HG02981 (cell line): ENCODE data around the gene ZBTB7B.
"Not testable (repeated sequence)": the region's sequence is repeated elsewhere in the genome, so short reads cannot be mapped to it uniquely, and the experiment has no call there.

Experiments used
- ATAC-seq: cut with Tn5 transposase; IDR thresholded peaks from one replicate; pipeline ENCODE4 v1.9.1; 2021; ENCODE audit warnings: mild to moderate bottlenecking, moderate library complexity; ENCODE audit not compliant: unreplicated experiment

The ZBTB7B gene

DNA sequence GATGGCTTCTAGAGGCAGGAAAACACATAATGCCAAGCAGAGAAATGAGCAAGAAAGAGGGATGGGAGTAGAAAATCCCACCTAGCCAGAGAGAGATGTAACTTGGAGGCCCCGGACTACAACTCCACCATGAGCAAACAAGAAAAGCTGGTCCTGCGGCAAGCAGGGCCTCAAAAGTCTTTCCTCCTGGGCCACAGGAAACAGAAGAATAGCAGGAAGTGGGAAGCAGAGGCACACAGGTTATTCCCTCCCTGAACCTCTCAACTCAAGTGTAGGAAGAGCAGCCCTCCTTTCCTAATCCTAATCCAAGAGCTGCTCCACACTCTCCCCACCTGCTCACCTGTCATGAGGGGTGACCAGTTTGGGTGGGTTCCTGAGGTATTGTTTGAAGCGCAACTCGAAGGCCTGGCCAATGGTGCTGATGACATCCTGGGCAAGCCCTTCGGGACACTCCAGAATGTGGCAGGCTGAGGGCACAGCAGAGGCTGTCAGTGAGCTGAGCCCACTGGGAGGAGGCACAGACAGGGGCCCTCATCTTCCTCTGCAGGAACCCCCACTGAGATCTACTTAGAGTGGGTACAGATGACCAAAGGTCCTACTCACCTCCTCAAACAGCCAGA, 35.2 kb upstream of the ZBTB7B start:
- no peak for ATAC-seq

DNA sequence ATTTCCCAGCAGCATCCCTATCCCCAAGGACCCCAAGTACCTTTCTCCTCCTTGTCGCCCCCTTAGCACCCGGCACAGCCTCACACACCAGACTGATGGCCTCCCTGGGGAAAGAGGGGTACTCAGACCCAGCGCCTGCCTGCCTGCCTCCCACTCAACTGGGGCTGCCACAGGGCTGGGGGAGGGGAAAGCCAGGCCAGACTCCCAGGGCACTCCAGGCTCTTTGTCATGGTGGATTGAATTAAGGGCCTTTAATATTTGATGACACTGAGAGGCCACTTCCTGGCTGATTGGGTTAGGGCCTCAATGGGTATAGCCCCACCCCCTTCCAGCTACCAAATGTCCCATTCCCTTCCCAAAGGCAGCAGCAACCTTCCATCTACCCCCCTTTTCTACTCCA, 33.9 kb upstream of the ZBTB7B start:
- ATAC-seq = no peak

DNA sequence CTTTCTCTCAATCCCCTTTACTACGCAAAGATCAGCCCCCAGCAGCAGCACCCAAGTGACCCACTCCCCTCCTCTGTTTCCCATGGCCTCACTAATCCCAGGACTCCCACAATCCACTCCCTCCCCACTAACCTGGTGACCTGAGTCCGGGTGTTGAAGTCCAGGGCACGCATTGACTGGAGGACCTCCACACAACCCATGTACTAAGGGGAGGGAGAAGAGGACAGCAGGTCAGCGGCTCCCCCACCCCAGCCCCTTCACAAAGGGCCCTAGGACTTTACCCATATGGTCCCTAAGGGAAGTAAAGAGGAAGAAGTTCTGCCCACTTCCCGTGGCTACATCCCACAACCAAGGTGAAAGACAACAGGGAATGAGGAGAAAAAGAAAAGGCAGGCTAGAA, 33.4 kb upstream of the ZBTB7B start:
- ATAC-seq = no peak

DNA sequence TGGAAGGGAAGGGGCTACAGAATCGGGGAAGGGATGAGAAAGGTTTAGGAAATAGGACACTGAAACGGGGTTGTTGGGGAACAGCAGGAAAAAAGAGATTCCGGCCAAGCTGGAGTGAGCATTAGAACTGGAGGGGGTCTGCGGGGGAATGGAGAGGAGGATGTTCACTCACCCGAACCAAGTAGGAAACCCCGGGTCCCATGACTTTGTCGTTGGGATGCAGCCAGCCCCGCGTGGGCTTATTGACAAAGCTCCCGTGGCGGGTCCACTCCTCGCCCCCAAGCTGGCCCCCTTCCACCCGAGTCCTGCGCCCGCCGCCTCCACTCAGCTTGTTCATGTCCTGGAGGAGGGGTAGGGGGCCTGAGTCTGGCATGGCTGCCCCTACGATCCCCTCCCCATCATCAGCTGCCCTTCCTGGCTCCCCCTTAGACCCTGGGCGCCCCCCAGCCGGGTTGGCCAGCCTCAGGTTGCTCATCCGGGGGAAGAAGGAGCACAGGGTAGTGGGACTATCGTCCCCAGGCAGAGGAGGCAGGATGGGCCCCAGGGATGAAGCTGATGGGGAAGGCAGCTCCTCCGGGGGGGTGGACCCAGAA, 32.6 kb upstream of the ZBTB7B start:
- ATAC-seq = no peak

DNA sequence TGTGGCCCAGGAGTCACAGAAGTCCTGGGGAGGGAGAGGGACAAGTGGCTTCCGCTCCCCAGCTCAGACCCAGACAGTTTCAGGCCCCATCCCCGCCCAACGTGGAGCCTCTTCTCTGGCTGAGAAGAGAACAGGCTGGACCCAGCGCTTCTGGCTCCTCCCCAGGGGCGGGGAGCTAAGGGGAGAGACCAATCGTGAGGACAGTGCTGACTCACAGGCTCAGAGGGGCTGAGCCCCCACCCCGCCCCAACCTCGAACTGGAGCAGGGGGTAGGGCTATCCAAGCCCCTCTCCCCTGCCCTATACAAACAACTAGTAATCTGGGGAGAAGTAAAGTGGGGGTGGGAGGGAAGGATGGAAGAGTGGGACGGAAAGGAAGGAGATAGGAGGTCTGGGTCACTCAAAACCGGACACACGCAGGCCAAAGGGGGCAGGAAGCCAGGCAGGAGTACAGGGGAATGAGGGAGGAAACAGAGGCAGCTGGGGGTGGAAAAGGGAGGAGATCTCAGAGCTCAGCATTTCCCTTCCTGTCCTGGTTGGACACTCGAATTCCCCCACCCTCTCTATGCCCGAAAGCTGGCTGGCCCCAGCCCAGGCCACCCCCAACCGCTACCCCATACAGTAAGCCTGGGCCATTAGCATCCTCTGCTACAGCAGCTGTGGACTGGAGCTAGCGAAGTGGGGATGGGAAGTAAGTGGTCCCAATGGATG, 31.8 kb upstream of the ZBTB7B start, which contains the start of gene SHC1:
TSS of gene SHC1 (minus strand) at position 117 of the 710 bp plus-strand sequence. CDS start 221 bp downstream, outside the sequence.
- ATAC-seq = no peak

DNA sequence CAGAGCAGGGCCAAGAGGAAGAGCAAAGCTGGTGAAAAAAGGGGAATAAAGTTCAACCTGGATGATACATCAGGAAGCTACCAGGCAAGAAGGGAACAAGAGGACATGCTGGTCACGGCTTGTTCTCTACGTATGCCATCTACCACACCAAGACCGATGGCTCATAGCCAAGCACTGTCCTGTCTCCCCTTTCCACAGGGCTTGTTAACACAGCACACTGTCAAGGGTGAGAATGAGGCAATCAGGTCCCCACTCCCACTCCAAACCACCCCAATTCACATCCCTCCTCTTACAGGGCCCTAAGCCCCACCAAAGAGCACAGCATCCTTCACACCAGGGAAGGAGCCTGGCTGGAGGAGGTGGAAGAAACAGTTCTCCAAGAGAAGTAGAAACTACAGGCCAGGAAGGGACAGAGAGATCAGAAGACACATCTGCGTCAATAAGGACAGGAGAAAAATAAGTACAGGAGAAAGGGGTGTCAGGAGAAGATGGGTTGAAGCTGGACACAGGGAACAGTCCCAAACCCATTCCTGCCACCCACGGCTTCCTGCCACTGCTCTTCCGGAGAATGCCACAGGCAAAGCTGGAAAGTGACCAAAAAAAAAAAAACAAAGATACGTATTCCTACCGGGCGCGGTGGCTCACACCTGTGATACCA, 31.1 kb upstream of the ZBTB7B start:
- no peak for ATAC-seq

DNA sequence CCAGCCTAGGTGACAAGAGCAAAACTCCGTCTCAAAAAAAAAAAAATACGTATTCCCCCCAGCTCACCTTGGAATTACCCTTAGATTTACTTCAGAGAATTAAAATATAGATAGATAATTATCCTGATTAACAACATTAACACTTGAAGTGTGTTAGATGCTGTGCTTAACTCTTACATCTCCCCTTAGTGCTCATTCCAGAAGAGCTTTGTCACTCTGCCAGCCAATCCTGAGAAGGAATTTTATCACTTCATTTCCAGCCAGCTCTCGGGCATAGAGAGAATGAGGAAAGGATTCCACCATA, 30.4 kb upstream of the ZBTB7B start:
- no peak for ATAC-seq

DNA sequence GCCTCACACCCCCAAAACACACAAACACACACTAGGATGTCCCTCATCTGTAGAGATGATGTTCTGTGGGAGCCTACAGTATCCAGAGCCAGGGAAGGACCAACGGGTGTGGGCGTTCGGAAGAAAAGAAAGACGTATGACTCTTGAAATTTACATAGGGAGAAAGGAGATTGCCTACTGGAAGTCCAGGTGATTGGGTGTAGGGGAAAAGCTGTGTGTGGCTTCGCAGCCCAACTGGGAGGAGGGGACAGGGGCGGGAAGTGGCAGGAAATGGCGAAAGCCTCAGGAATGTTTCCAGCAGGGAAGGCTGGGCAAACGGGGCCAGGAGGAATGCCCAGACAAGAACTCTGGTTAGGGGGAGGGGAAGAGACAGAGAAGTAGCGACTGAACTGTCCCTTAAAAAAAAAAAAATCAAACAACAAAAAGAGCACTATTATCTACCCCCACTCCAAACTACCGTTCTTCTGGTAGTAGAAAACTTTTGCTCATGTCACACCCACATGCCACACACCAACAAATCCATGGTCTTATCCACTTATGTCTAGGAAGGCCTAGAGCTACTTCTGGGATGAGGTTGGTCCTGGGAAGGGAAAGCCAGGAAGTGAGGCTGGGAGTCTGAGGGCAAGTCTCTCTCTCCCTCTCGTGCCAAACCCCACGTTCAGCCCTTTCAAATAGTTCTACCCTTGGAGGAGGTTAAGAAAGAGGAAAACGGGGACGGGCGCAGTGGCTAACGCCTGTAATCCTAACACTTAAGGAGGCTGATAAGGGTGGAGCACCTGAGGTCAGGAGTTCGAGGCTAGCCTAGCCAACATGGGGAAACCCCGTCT, 29.9 kb upstream of the ZBTB7B start:
- no peak for ATAC-seq

DNA sequence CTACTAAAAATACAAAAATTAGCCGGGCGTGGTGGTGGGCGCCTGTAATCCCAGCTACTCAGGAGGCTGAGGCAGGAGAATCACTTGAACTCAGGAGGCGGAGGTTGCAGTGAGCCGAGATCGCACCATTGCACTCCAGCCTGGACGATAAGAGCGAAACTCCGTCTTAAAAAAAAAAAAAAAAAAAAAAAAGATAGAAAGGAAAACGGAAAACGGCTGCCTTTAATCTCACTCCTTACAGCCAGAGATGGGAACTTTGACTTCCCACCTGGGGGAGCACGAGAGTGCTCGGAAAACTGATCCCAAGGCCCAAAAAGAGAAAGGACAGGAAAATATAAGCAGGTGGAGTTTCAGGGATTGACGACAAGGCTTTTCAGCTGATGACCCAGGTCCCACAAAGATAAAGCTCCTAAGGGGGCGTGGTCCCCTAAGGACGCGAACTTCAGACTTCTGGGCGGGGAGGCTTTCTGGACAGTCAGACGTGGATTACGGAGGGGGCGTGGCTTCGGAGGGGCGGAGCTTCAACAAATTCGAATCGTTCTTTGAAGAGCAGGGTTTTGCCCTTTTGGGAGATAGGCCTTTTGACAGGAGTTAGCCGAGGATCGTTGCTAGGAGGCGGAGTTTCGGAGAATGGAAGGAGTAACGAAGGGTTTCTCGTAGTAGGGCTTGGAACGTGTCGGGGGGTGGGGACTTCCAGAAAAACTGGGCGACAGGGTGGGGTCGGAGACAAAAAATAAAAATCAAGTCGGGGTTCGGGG, 29.1 kb upstream of the ZBTB7B start:
- peak; percentile 18 for ATAC-seq

DNA sequence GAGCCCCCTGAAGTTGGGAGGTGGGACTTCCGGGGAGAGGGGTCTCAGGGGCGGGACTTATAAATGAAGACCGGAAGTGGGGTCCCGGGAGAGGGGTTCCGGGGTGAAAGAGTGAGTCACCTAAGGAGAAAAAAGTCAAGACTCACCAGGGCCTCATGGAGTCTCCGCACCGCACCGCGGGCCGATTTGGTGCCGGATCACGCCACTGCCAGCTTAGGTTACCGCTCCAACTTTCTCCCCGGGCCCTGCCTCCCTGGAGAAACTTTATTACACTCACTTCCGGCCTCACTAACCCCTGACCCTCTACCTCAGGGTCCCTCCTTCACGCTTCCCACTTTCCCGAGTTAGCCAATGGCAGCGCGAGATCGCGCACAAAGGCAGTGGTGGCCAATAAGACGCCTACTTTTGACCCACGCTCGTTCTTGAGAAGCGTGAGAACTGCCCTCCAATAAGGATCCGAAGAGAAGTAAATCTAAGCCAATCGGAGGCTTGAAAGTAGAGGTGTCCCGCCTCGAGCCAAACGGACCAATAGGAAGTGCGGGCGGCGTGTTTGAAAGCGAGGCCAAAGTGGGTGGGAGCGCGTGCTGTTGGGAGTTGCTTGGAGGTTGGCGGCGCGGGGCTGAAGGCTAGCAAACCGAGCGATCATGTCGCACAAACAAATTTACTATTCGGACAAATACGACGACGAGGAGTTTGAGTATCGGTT, 28.3 kb upstream of the ZBTB7B start, which contains the start of gene CKS1B:
TSS of gene CKS1B (plus strand) at position 580 of the 706 bp plus-strand sequence. CDS start at position 645, 65 bp downstream.
- peak; percentile 78 for ATAC-seq

DNA sequence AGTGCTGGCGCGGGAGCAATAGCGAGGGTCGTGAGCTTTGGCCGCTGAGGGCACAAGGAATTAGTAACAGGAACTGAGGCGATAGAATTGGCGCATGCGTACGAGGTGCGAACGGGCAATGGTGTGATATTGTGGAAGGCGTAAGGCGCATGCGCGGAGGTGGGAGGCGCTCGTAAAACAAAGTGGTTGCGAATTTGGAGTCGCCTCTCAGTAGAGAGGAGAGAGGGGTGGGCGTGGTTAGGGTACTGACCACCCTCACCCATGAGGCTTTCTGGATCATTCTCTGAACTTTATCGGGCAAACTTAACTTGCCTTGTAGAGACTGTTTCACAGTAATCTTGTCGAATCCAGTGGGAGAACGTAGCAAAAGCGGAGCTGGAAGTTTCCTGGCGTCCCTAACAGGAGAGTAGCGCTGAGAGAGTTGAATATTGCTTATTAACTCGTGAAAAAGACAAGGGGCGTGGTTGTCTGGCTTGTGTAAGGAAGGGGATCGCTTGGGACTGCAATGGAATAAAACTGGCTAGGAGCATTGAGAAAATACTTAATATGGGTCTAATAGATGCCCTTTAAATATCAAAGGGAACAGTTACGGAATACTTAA, 27.7 kb upstream of the ZBTB7B start:
- peak; percentile 35 for ATAC-seq

DNA sequence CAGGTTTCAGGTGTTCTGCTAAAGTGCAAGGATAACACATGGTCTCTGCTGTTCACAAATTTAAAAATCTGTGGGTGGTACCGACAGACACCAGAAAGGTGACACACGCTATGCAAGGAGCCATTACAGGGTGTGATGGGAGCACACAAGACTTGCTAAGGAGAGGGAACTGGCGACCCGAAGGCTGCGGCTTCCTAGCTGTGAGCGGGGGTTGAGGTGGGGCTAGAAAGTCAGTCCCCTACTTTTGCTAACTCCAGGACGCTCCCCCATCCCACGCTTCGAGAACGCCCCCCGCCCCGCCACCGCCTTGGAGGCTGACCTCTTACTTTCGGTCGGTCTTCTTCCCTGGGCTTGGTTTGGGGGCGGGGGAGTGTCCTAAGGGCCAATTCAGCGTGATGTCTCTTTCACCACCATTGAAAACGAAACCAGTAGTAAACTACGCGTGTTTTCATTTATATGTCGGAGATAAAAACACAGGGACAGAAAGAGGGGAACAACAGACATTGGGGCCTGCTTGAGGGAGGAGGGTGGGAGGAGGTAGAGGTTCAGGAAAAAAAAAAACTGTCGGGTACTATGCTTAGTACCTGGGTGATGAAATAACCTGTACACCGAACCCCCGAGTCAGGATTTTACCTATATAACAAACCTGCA, 27.1 kb upstream of the ZBTB7B start:
- no peak for ATAC-seq

DNA sequence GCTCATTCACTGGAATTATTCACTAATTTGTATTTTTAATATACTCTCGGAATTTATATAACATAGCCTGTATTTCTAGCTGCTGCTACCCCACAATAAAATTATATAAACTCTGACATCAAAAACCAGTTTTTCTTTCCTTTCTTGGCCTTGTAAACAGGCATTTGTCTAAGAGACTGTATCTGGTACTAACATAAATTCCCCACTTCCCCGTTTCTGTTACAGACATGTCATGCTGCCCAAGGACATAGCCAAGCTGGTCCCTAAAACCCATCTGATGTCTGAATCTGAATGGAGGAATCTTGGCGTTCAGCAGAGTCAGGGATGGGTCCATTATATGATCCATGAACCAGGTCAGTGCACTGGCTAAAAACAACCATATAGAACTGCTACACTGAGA, 24.8 kb upstream of the ZBTB7B start:
- not testable (repeated sequence) for ATAC-seq

DNA sequence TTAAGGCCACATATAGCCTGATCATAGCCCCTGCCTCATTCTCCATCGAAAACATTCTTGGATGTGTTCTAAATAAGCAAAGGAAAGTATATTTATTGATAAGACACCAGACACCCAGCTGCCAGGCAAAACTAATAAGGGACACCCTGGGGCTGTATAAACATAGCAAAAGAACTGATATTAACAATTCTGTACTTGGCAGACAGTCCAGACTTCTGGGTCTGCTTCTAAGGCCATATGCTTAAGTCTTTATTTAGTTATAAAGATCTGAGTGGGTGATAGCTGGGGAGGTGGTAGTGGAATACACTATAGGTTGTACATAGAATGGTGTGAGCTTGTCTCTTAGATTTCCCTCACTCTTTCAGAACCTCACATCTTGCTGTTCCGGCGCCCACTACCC, 24.2 kb upstream of the ZBTB7B start:
- no peak for ATAC-seq

DNA sequence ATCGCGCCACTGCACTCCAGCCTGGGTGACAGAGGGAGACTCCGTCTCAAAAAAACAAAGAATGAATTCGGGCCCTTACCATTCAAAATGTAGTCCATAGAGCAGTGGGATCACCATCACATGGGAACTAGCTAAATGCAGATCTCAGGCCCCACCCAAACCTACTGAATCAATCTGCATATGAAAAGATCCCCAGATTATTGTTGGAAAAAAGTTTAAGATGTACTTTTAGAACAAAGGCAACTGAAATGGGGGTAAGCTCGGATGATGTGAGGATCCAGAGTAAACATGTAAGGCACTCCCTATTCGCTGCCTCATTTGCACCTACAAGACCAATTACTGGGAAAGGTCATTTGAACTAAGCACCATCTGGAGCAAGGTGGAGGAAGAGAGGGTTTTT, 20.3 kb upstream of the ZBTB7B start:
- ATAC-seq = no peak

DNA sequence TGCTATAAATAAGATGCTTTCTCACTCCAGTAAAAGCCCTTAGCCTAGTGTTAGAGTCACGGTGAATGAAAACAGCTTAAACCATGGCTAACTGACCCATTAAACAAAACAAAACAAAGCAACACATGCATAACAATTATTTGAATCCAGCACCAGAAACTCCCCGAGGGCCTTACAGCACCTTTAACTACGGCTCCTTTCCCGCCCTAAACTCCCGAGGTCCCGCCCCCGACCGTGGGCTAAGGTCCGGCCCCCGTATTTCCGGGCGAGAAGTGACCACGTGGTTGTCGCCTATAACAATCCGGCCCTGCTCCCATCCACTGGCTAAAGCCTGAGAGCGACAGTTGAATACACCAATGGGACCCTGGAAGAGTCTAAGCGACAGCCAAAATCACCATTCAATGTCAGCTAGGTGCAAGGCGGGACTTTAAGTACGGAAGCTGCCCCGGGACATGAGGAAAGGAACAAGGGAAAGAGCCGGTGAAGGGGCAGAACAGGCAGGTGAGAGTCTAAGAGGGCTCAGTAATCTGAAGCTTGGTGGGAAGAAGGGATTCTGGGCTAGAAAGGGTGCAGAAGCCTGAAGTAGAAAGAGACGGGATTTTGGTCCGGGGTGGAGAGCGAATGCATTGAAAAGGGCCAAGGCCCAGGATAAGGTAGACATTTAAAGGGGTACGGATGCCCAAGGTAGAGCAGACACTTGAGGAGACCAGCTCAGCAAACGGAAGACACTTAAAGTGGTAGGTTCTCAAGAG, 19.5 kb upstream of the ZBTB7B start, which contains the start of gene FLAD1:
TSS of gene FLAD1 (plus strand) at position 448 of the 752 bp plus-strand sequence. CDS start 351 bp downstream, outside the sequence.
- peak; percentile 99 for ATAC-seq

DNA sequence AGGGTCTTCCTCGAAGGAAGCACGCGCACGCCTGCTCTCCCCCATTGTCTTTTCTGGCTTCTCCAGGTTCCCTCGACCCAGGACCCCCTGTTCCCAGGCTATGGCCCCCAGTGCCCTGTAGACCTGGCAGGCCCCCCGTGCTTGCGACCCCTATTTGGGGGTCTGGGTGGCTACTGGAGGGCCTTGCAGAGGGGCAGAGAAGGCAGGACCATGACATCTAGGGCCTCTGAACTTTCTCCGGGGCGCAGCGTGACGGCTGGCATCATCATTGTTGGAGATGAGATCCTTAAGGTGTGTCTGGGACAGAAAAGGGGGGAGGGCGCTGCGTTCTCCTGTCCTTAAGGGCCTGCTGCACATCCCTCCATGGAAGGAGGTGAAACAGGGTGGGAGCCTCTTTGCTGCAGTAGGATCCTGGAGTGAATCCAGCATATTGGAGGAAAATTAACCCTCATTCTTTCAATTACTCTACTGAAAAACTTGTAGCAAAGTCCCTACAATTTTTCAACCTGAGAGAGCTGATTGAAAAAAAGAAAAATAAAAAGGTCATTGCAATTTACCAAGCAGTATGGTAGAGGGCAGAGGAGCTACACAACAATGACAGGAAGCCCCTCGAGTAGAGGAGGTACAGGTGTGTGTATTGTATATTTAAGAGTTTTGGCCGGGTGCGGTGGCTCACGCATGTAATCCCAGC, 18.7 kb upstream of the ZBTB7B start:
- no peak for ATAC-seq
